Peyer's patch (tissue), 4 donors: ENCODE data around the gene ZBTB16.

Source experiments
- CTCF ChIP-seq, 6 experiments: fragments of 450-650 bp in 4 of 6; fragments of 200-600 bp in 2 of 6; sonication (generic) in 1 of 6; IDR thresholded peaks; one replicate each; pipeline ENCODE4 v1.5.1; 2017 to 2019; ENCODE audit warnings: antibody characterized with exemption in 6 of 6, mild to moderate bottlenecking in 3 of 6, moderate library complexity in 1 of 6
- POLR2A ChIP-seq, 2 donors: fragments of 450-650 bp; IDR thresholded peaks; one replicate each; pipeline ENCODE4 v1.5.1; 2017; ENCODE audit warnings: antibody characterized with exemption in 2 of 2, mild to moderate bottlenecking in 2 of 2, moderate library complexity in 2 of 2

DNA sequence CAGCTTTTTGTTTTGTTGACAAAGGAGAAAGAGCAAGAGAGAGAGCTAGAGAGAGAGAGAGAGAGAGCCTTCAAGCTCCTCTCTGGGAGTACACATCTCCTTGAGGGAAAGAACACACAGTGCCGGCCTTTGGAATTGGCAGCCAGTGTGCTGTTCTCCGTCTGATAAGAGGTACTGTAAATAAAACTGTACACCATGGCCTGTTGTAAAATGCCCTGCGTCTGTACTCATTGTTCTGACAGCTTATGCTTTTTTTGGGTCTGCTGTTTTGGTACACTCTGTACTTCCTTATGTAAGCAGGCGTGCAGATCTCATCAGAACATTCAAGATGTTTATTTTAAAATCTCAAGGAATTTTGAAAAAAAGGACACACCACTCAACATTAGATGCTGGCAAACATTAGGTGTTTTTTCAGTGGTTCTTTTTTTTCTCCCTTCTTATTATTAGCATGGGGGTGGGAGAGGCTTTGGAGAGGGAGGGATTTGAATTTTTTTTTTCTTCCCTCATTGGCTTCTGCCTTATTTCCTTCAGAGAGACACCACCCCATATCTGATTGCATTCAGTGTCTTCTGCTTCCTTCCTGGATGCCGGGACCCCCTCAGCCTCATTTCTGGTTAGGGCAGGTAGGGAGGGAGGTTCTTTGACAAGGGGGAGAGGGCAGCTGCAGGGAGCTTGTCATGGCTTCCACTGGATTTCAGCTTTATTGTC is 119.9 kb downstream of the ZBTB16 start:
- TF ChIP-seq CTCF (IDR thresholded peaks at IDR 0.05): peak in 3 of 6 experiments; percentile 42 to 73 (median 55)
- TF ChIP-seq POLR2A (IDR thresholded peaks at IDR 0.05): peak; percentile 25 to 53
